HEK293T (cell line): ENCODE results near the gene UNCX.

Source experiments
- CTCF ChIA-PET: fragments of 350-600 bp; formaldehyde crosslinking; extraction: SDS; loops from one replicate; lab custom pipeline; 2021; ENCODE audit warnings: antibody characterized with exemption, inconsistent platforms; lab: Yijun Ruan, JAX
- POLR2A ChIA-PET: fragments of 350-600 bp; formaldehyde crosslinking; extraction: SDS; loops from one replicate; lab custom pipeline; 2020; ENCODE audit warnings: antibody characterized with exemption, inconsistent platforms; lab: Yijun Ruan, JAX
- DNase-seq: peaks from one replicate; pipeline ENCODE4 v3.0.0; 2012; ENCODE audit warnings: mixed read lengths; ENCODE audit errors: extremely low spot score
- ARNT ChIP-seq: fragments of 450-650 bp; IDR thresholded peaks from 2 replicates; pipeline ENCODE4 v1.6.1; 2017; ENCODE audit warnings: mild to moderate bottlenecking
- BHLHE40 ChIP-seq: fragments of 450-650 bp; IDR thresholded peaks from 2 replicates; pipeline ENCODE4 v1.6.1; 2016; ENCODE audit warnings: mild to moderate bottlenecking, moderate library complexity, borderline replicate concordance
- CTBP1 ChIP-seq: fragments of 450-650 bp; IDR thresholded peaks from 2 replicates; pipeline ENCODE4 v1.6.1; 2016; ENCODE audit warnings: borderline replicate concordance
- ELF4 ChIP-seq: fragments of 450-650 bp; IDR thresholded peaks from 2 replicates; pipeline ENCODE4 v1.6.1; 2017; ENCODE audit warnings: antibody characterized with exemption
- FOXA1 ChIP-seq: fragments of 450-650 bp; IDR thresholded peaks from 2 replicates; pipeline ENCODE4 v1.6.1; 2016; ENCODE audit warnings: mild to moderate bottlenecking
- FOXK2 ChIP-seq: fragments of 450-650 bp; IDR thresholded peaks from 2 replicates; pipeline ENCODE4 v1.6.1; 2016; ENCODE audit warnings: mild to moderate bottlenecking
- FOXM1 ChIP-seq: fragments of 450-650 bp; IDR thresholded peaks from 2 replicates; pipeline ENCODE4 v1.6.1; 2017; ENCODE audit warnings: mild to moderate bottlenecking, borderline replicate concordance
- HDGF ChIP-seq: fragments of 450-650 bp; IDR thresholded peaks from 2 replicates; pipeline ENCODE4 v1.6.1; 2017; ENCODE audit warnings: antibody characterized with exemption, borderline replicate concordance
- L3MBTL2 ChIP-seq: fragments of 450-650 bp; conservative IDR thresholded peaks from 2 replicates; pipeline ENCODE4 v1.6.1; 2016; ENCODE audit warnings: mild to moderate bottlenecking
- LEF1 ChIP-seq: fragments of 450-650 bp; IDR thresholded peaks from 2 replicates; pipeline ENCODE4 v1.6.1; 2017; ENCODE audit warnings: mild to moderate bottlenecking, borderline replicate concordance
- NFRKB ChIP-seq: fragments of 450-650 bp; IDR thresholded peaks from 2 replicates; pipeline ENCODE4 v1.6.1; 2016; ENCODE audit warnings: mild to moderate bottlenecking, moderate library complexity
- SP1 ChIP-seq: fragments of 450-650 bp; IDR thresholded peaks from 2 replicates; pipeline ENCODE4 v1.6.1; 2017
- SUZ12 ChIP-seq: fragments of 450-650 bp; IDR thresholded peaks from 2 replicates; pipeline ENCODE4 v1.6.1; 2016; ENCODE audit warnings: mild to moderate bottlenecking
- TARDBP ChIP-seq: fragments of 450-650 bp; IDR thresholded peaks from 2 replicates; pipeline ENCODE4 v1.6.1; 2016
- ZNF384 ChIP-seq: fragments of 450-650 bp; IDR thresholded peaks from 2 replicates; pipeline ENCODE4 v1.6.1; 2016
- TF ChIP-seq, protein P1 (sequence below): fragments of 450-650 bp; IDR thresholded peaks from 2 replicates; pipeline ENCODE4 v1.6.1; 2016

The UNCX gene

DNA sequence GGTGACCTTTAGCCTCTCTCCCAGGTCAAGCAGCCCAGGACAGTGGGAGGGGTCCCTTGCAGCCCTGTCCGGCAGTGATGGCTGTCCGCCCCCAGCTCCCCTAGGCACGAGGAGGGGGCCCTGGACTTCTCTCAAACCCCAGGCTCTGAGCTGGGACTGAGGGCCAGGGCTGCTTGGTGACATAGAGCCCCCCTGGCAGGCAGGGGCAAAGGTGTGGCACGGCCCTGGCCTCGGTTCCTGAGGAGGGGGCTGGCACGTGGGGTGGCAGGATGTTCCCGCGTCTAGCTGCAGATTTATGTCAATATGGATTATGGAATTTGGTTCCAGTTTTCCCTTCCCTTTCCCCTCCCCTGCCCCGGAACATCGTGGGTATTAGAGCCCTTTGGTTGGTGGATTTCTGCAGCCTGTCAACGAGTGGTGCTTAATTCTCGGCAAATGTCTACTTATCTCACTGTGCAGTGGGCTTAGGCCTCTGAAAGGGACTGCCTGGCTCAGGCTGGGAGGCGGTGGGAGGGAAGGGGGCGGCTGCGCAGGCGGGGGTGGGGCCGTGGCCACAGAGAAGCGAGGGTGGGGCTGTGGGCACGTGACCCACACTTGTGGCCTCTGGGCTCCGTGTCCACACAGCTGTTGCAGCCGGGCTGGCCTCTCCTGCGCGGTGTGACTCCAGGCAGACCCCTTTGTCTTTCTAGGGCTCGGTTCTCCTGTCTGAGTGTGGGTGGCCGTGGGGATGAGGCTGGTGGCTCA, 19.3 kb downstream of the UNCX start:
- CTCF ChIA-PET: no interaction called here
- POLR2A ChIA-PET: no interaction called here
- no peak for TF ChIP-seq L3MBTL2
- no peak for TF ChIP-seq SUZ12
- no peak for TF ChIP-seq NFRKB
- no peak for TF ChIP-seq FOXK2
- no peak for TF ChIP-seq LEF1
- no peak for TF ChIP-seq ZNF384
- no peak for TF ChIP-seq ARNT
- TF ChIP-seq FOXA1: no peak
- TF ChIP-seq SP1: no peak
- TF ChIP-seq HDGF: no peak
- TF ChIP-seq BHLHE40: no peak
- TF ChIP-seq TARDBP: no peak
- no peak for TF ChIP-seq FOXM1
- TF ChIP-seq CTBP1: no peak
- TF ChIP-seq ELF4: no peak
- TF ChIP-seq, protein P1, sequence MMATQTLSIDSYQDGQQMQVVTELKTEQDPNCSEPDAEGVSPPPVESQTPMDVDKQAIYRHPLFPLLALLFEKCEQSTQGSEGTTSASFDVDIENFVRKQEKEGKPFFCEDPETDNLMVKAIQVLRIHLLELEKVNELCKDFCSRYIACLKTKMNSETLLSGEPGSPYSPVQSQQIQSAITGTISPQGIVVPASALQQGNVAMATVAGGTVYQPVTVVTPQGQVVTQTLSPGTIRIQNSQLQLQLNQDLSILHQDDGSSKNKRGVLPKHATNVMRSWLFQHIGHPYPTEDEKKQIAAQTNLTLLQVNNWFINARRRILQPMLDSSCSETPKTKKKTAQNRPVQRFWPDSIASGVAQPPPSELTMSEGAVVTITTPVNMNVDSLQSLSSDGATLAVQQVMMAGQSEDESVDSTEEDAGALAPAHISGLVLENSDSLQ: no peak
- no peak for DNase-seq

DNA sequence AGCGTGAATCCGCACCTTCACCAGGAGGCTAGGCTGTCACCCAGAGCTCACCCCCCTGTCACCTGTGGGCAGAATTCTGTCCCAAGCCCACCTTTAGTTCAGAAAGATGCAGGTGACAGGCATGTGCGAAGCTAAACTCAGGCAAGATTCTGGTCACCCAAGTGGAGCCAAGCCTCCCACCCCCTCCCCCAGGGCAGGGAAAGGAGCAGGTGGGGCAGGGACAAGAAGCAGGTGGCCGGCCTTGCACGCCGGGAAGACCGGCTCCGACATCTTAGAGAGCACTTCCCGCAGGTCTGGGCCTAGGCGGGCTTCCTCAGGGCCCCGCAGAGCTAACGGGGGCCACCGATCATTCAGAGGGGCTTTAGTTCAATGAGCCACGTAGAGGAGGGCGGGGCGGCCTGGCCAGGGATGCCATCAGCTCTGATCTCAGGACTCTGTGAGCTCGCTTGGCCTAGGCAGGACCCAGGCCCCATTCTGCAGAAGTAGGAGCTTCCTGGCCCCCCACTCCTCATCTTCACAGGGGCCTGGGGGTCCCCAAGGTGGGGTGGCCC, 19.9 kb downstream of the UNCX start:
- ChIA-PET POLR2A (no interaction called here), CTCF (no interaction called here)
- DNase-seq: no peak
- TF ChIP-seq SP1 (no peak), HDGF (no peak), CTBP1 (no peak), SUZ12 (no peak), ELF4 (no peak), LEF1 (no peak), FOXM1 (no peak), FOXK2 (no peak), BHLHE40 (no peak), ARNT (no peak), TARDBP (no peak), NFRKB (no peak), FOXA1 (no peak), L3MBTL2 (no peak)
- TF ChIP-seq, protein P1: no peak

DNA sequence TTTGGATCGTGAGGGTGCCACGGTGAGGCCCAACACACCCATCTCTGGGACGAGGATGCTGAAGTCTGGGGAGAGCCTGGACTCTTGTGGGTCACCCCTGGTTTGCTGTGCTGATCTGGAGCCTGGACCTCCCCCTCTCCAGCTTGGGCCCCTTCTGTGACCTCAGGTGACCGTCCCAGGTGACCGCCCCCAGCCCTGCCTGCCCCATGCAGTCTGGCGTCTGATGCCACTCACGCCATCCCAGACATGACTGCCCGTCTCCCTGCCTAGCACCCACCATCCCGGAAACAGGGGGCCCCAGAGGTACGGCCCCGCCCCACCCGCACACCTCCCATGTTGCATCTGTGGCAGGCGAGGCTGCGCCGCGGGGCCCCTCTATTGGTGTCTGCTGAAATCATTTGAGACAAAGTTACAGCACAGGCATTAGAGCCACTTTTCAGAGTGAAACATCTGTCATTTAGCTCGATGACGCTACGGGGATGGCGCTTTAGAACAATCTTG, 21.1 kb downstream of the UNCX start:
- DNase-seq: no peak
- TF ChIP-seq ELF4 (no peak), BHLHE40 (no peak), L3MBTL2 (no peak), ZNF384 (no peak), CTBP1 (no peak), FOXK2 (no peak), FOXM1 (no peak), SP1 (no peak), LEF1 (no peak), TARDBP (no peak), SUZ12 (no peak), NFRKB (no peak), FOXA1 (no peak), HDGF (no peak), ARNT (no peak)
- TF ChIP-seq, protein P1: no peak
- ChIA-PET CTCF (no interaction called here), POLR2A (no interaction called here)

DNA sequence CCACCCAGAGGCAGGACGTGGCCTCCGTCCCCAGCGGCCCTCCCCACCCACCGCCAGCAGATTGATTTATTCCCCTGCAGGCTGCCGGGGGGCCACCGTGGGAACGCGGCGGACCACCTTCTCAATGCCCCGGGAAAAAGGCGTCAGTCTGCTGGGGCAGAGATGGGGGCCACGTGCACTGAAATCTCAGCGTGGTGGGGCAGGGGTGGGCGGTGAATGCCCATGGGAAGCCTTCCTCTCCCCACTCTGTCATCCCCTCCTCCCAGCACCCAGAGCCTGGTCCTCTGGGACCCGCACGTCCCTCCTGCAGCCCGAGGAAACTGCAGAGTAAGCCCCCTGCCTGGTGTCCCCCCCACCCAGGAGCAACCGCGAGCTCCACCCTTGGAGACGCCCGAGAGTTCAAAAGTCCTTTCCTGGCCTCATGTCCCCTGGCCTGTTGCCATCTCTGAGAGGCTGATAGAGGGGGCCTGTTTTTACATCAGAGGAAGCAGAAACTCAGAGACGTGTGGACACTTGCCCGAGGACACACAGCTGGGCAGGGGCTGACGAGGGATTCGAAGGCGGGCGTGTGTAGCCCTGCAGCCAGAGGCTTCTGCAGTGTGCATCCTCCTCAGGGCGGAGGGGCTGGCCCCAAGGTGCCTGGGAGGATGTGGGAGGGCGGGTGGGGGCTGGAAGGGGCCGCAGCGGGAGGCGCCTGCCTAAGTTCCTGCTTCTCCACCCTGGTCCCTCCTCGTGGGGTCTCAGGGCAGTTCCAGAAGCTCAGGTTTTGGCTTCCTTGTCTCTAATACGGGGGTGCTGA, 21.8 kb downstream of the UNCX start:
- CTCF ChIA-PET: interaction anchor here (0.6 kb wide), 1 partner anchor 20 kb away, joined by 3 read pairs; no protein-coding TSS in a partner anchor
- POLR2A ChIA-PET: no interaction called here

More for the DNA sequence above, 21.8 kb downstream of the UNCX start:
- no peak for DNase-seq
- no peak for TF ChIP-seq HDGF
- TF ChIP-seq SP1: no peak
- no peak for TF ChIP-seq NFRKB
- TF ChIP-seq BHLHE40: no peak
- TF ChIP-seq FOXK2: no peak
- TF ChIP-seq, protein P1: no peak
- TF ChIP-seq ARNT: no peak
- TF ChIP-seq LEF1: no peak
- no peak for TF ChIP-seq ELF4
- TF ChIP-seq FOXM1: no peak
- no peak for TF ChIP-seq TARDBP
- TF ChIP-seq FOXA1: no peak
- no peak for TF ChIP-seq CTBP1
- no peak for TF ChIP-seq SUZ12
- no peak for TF ChIP-seq L3MBTL2
